Adrenal gland (tissue), 12 donors: Measurements from ENCODE around the gene CARD18. TPM values are rescaled to one million over a fixed set of nuclear protein-coding genes. Genes with fewer than 3 reads are reported as not detected.

Source experiments
- DNase-seq, 7 donors: peaks; one replicate each; pipeline ENCODE4 v3.0.0-alpha.2; 2019 to 2020
- H3K27ac ChIP-seq, 5 donors: fragments of 200-600 bp; sonication (generic) in 4 of 5; 1 replicate in 3 of 5; 2 replicates in 2 of 5; pipeline versions ENCODE4 v1.5.1 to v1.8.0; 2016 to 2020; ENCODE audit warnings: mild to moderate bottlenecking in 1 of 5
- H3K27me3 ChIP-seq: fragments of 200-600 bp; 2 replicates; pipeline ENCODE4 v1.8.0; 2021
- H3K36me3 ChIP-seq, 2 donors: fragments of 200-600 bp; replicated peaks in 1 of 2; 1 replicate in 1 of 2; 2 replicates in 1 of 2; pipeline versions ENCODE4 v1.5.1 to v1.8.0; 2018 to 2022
- H3K4me1 ChIP-seq, 2 donors: fragments of 200-600 bp; replicated peaks in 1 of 2; 1 replicate in 1 of 2; 2 replicates in 1 of 2; pipeline versions ENCODE4 v1.5.1 to v1.8.0; 2018 to 2021
- H3K4me3 ChIP-seq, 4 donors: fragments of 200-600 bp; sonication (generic) in 3 of 4; one replicate each; pipeline ENCODE4 v1.5.1; 2016 to 2018
- H3K9me3 ChIP-seq, 3 donors: fragments of 200-600 bp; sonication (generic) in 1 of 3; replicated peaks in 1 of 3; 1 replicate in 2 of 3; 2 replicates in 1 of 3; pipeline versions ENCODE4 v1.5.1 to v1.8.0; 2016 to 2021
- POLR2A ChIP-seq, 2 donors: fragments of 450-650 bp; IDR thresholded peaks; one replicate each; pipeline ENCODE4 v1.6.1; 2017; ENCODE audit warnings: antibody characterized with exemption in 2 of 2, mild to moderate bottlenecking in 2 of 2, moderate library complexity in 1 of 2
- WGBS, 4 donors: extraction: QIAGEN DNeasy Blood & Tissue Kit in 2 of 4; methylation state at CpG; one replicate each; pipeline versions ENCODE4 v1.1.5 to v1.1.7; 2013 to 2017; 5-methylcytosine and 5-hydroxymethylcytosine counted together
- intact Hi-C, 2 donors: fragments of 100-400 bp; cut with DNase I; formaldehyde crosslinking; loops; one replicate each; pipeline versions ENCODE4 v1.14.1 to v1.15.0; 2022 to 2023
- polyA plus RNA-seq, 3 donors: library from polyadenylated mRNA; stranded (reverse); fragments of 200-250 nt in 2 of 3; fragments of 350-450 nt in 1 of 3; fragmentation: Illumina TruSeq in 1 of 3; extraction: RNeasy Lipid Tissue Mini Kit (QIAGEN cat#74804) in 1 of 3; gene quantifications; one replicate each; pipeline ENCODE4 v1.2.3, GENCODE V29; 2013 to 2014
- total RNA-seq, 9 donors: library from RNA; depleted of rRNA in 4 of 9; stranded (reverse); fragments of >200 nt in 4 of 9; fragments of 120-200 nt in 1 of 9; fragmentation: NEBNext Ultra II Directional in 1 of 9; extraction: Animal tissue kit (Norgen Biotek cat#: 25700) in 1 of 9; gene quantifications; one replicate each; pipeline versions ENCODE4 v1.1.0 to v1.2.4, GENCODE V29; 2013 to 2023
- TF ChIP-seq, protein P1 (sequence below), 6 experiments: fragments of 450-650 bp in 4 of 6; fragments of 200-600 bp in 2 of 6; sonication (generic) in 1 of 6; IDR thresholded peaks; 1 replicate in 5 of 6; 2 replicates in 1 of 6; pipeline versions ENCODE4 v1.5.1 to v1.8.0; 2016 to 2021; ENCODE audit warnings: antibody characterized with exemption in 6 of 6, mild to moderate bottlenecking in 2 of 6, moderate library complexity in 1 of 6
- donor health status: healthy with polysubstance abuse.
- donor health status: Bipolar disorder and iron deficiency.
- donor health status: DM: yes; HTN: yes; CAD: no.
- donor health status: DM: no; HTN: no; CAD: no.
- donor health status: DM: no; HTN: no; CAD: no.
- donor health status: DM: yes; HTN: yes; CAD: no.

CARD18 gene
- total and polyA plus RNA-seq, 12 donors, result not detected

DNA sequence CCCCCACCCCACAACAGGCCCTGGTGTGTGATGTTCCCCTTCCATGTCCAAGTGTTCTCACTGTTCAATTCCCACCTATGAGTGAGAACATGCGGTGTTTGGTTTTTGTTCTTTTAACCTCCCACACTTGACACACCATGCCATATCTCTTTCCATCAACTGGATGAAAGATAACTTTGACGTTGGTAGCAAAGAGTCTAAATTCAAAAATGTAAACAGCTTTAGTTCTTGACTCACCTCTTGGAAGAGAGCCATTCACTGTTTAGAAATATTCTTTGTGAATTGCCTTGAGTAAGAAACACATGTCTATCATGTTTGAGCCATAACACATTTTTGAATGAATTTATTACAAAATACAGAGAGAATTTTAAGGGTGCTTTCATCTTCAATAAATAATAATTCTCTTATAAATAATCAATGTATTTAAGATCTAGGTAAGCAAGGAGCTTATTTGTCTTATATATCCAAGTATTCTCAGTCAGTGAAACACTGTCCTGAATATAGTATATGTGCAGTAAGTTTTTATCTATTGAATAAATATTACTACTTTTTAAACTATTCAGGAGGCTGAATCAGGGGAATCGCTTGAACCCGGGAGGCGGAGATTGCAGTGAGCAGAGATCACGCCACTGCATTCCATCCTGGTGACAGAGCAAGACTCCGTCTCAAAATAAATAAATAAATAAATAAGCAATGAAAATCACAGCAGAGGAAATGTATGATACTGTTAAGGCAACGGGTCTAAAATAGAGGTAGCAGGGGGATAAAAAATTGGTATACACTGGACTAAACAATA is 6.7 kb downstream of the CARD18 start:
- intact Hi-C loops, result no loop called here
- TF ChIP-seq POLR2A (IDR thresholded peaks at IDR 0.05), result no peak
- TF ChIP-seq, protein P1, sequence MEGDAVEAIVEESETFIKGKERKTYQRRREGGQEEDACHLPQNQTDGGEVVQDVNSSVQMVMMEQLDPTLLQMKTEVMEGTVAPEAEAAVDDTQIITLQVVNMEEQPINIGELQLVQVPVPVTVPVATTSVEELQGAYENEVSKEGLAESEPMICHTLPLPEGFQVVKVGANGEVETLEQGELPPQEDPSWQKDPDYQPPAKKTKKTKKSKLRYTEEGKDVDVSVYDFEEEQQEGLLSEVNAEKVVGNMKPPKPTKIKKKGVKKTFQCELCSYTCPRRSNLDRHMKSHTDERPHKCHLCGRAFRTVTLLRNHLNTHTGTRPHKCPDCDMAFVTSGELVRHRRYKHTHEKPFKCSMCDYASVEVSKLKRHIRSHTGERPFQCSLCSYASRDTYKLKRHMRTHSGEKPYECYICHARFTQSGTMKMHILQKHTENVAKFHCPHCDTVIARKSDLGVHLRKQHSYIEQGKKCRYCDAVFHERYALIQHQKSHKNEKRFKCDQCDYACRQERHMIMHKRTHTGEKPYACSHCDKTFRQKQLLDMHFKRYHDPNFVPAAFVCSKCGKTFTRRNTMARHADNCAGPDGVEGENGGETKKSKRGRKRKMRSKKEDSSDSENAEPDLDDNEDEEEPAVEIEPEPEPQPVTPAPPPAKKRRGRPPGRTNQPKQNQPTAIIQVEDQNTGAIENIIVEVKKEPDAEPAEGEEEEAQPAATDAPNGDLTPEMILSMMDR (IDR thresholded peaks at IDR 0.05), result no peak
- Histone ChIP-seq H3K36me3 (no peaks in the 10 kb centered on the region), H3K27me3 (no peaks in the 10 kb centered on the region), H3K4me1 (no peaks in the 10 kb centered on the region), H3K4me3 (no peak overlapping the region), H3K9me3 (no peaks in the 10 kb centered on the region), H3K27ac (no peak overlapping the region)
- no peak for DNase-seq
- WGBS, 4 donors, result 80 to 83% (median 83%) methylated on average over 8 of the region's 8 CpGs

DNA sequence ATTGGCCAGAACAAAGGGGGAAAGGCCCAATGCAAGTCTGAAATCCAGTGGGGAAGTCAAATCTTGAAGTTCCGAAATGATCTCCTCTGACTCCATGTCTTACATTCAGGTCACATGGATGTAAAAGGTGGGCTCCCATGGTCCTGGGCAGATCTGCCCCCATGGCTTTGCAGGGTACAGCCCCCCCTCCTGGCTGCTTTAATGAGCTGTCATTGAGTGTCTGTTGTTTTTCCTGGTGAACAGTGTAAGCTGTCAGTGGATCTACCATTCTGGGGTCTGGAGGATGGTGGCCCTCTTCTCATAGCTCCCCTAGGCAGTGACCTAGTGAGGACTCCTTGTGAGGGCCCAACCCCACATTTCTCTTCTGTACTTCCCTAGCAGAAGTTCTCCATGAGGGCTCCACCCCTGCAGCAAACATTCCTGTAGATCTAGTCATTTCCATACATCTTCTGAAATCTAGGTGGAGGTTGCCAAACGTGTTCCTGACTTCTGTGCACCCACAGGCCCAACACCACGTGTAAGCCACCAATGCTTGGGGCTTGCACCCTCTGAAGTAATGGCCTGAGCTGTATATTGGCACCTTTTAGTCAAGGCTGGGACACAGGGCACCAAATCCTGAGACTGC is 9.3 kb downstream of the CARD18 start:
- WGBS, 4 donors, result 59 to 73% (median 67%) methylated on average over 2 to 3 of the region's 3 CpGs
- intact Hi-C loops, result no loop called here
- Histone ChIP-seq H3K4me3 (no peak overlapping the region), H3K4me1 (no peaks in the 10 kb centered on the region), H3K27ac (no peak overlapping the region), H3K36me3 (no peaks in the 10 kb centered on the region), H3K27me3 (no peaks in the 10 kb centered on the region), H3K9me3 (no peaks in the 10 kb centered on the region)
- DNase-seq, result no peak
- TF ChIP-seq POLR2A (IDR thresholded peaks at IDR 0.05), result no peak

DNA sequence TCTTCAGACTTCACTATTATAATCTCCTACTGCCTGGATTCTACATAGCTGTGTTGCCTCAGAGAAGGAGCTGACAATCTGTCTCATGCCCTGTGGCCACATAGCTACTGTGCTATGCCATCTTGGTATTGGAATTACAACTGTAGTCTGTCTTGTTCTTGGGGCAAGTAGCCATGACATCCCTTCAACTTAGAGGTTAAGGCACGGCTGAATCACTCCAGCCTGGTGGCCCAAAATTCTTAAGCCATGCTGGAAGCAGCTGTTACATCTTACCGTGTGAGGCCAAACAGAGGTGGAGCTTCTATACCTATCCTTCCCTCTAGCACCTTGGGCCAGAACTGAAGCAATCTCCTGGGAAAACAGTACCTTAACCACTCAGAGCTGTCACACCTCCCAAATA is 14.8 kb downstream of the CARD18 start:
- DNase-seq, result no peak
- no peaks in the 10 kb centered on the region for H3K9me3 ChIP-seq
- H3K27me3 ChIP-seq, result no peaks in the 10 kb centered on the region
- H3K36me3 ChIP-seq, result no peaks in the 10 kb centered on the region
- no peak overlapping the region for H3K27ac ChIP-seq
- WGBS, 4 donors, result 85 to 93% (median 89%) methylated on average over 2 of the region's 2 CpGs
- intact Hi-C loops, result no loop called here
- H3K4me1 ChIP-seq, result no peaks in the 10 kb centered on the region
- H3K4me3 ChIP-seq, result no peak overlapping the region
- TF ChIP-seq, protein P1 (IDR thresholded peaks at IDR 0.05), result no peak
- TF ChIP-seq POLR2A (IDR thresholded peaks at IDR 0.05), result no peak

DNA sequence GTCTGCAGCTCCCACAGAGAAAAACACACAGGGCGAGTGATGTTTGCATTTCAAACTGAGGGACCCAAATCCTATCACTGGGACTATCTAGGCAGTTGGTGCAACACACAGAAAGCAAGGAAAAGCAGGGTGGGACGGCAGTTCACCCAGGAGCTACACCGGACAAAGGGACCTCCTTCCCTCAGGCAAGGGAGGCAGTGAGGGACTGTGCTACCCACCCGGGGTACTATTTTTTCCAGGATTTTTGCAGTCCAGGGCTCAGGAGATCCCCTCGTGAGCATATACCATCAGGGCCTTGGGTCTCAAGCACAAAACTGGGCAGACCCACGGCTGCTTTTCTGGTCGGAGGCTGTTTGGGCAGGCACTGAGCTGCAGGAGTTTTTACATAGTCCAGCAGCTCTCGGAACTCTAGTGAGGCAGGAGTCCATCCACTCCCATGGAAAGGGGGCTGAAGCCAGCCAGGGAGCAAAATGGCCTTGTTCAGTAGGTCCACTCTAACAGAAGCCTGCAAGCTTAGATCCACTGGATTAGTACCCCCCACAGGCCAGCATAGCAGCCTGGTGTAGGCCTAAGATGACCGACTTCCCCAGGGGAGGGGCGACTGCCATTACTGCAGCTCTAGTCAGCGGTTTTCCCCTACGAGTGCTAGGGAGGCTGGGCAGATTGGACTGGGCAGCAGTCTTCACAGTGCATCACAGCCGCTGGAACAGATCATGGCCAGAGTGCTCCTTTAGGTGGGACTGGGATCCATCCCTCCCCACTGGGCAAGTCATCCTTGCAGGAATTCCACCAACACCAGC is 28.2 kb downstream of the CARD18 start:
- Histone ChIP-seq H3K9me3 (no peaks in the 10 kb centered on the region), H3K27ac (no peak overlapping the region), H3K36me3 (no peaks in the 10 kb centered on the region), H3K4me1 (no peaks in the 10 kb centered on the region), H3K27me3 (no peaks in the 10 kb centered on the region), H3K4me3 (no peak overlapping the region)
- no peak for DNase-seq
- intact Hi-C loops, result no loop called here
- no peak for TF ChIP-seq POLR2A (IDR thresholded peaks at IDR 0.05)
- TF ChIP-seq, protein P1 (IDR thresholded peaks at IDR 0.05), result no peak
- WGBS, 4 donors, result 69 to 80% (median 76%) methylated on average over 6 to 13 of the region's 13 CpGs
